ENCODE results near the gene PSMD1. TPM values are rescaled to one million over a fixed set of nuclear protein-coding genes. Genes with fewer than 3 reads are reported as not detected.
"Not testable (repeated sequence)": the region's sequence is repeated elsewhere in the genome, so short reads cannot be mapped to it uniquely, and the experiment has no call there.

Gene PSMD1
- total RNA-seq, 1 experiment from 2014 or later = 73.5 TPM

DNA sequence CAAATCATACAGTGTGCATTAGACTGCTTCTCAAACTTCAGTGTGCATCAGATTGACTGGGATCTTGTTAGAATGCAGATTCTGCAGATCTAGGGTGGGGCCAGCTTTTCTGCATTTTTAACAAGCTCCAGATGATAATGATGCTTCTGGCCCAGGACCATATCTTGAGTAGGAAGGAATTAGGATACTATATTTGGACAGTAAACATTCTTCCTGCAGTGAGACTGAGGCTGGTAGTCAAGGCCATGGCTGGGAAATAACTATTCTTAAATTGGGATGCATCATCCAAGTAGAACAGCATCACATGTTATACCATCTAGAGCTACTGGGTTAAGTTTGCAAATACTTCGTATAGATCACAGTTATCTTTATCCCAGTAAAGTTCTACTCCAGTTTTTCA, 113.4 kb downstream of the PSMD1 start:
- no peak for DNase-seq (ENCODE audit: low spot score)
- in situ Hi-C loops (cut with HindIII; ENCODE audit: low sequenced_read_pairs) = no loop called here

DNA sequence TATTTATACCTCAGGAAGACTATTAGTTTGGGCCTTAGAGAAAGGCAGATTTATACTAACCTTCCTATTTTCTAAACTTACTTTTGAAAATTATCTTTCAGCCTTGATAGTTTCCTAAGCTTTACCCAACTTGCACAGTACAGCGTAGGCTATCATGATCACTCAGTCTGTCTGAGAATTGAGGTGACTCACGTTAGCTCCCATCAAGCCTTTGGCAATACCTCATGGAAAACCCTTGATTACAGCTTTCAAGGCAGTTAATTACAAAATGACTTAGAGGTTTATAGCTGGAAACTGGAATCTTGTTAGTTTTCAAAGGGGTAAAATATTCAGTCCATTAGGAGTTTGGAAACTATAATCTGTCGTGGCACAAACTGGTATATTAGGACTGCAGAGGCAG, 115.4 kb downstream of the PSMD1 start:
- DNase-seq (ENCODE audit: low spot score) = no peak
- in situ Hi-C loops (cut with HindIII; ENCODE audit: low sequenced_read_pairs) = no loop called here

DNA sequence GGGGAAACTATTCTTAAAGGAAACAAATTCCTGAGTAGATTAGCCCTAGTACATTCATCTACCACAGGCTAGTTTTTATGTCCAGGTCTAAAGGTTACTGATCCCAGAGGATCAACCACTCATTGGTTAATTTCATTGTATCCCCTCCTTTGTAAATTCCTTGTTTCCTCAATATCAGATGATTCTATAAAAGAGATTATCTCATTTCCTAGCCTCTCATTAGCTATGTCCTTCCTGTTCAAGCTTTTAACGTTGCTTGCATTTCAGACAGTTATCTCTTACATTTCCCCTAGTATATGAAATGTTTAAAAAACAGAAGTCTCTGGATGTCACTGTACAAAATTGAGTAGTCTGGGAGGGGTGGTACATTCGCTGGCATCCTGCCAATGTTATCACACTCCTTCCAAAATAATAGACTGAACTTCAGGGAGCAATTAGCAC, 117.6 kb downstream of the PSMD1 start:
- in situ Hi-C loops (cut with HindIII; ENCODE audit: low sequenced_read_pairs) = no loop called here
- peak; percentile 27 for DNase-seq (ENCODE audit: low spot score)

DNA sequence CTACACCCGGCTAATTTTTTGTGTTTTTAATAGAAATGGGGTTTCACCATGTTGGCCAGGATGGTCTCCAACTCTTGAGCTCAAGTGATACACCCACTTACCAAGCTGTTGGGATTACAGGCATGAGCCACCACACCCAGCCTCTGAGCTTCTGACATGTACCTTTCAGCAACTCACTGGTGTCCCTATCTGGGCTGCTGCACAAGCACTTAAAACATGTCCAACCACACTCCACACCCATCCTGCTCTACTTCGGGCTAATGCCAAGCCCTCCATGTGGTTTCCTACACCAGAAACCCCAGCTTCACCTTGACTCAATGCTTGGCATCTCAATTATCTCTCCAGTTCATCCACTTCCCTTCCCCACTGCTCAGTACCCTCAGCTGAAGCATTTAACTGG, 119.4 kb downstream of the PSMD1 start:
- no peak for DNase-seq (ENCODE audit: low spot score)
- in situ Hi-C loops (cut with HindIII; ENCODE audit: low sequenced_read_pairs) = no loop called here

DNA sequence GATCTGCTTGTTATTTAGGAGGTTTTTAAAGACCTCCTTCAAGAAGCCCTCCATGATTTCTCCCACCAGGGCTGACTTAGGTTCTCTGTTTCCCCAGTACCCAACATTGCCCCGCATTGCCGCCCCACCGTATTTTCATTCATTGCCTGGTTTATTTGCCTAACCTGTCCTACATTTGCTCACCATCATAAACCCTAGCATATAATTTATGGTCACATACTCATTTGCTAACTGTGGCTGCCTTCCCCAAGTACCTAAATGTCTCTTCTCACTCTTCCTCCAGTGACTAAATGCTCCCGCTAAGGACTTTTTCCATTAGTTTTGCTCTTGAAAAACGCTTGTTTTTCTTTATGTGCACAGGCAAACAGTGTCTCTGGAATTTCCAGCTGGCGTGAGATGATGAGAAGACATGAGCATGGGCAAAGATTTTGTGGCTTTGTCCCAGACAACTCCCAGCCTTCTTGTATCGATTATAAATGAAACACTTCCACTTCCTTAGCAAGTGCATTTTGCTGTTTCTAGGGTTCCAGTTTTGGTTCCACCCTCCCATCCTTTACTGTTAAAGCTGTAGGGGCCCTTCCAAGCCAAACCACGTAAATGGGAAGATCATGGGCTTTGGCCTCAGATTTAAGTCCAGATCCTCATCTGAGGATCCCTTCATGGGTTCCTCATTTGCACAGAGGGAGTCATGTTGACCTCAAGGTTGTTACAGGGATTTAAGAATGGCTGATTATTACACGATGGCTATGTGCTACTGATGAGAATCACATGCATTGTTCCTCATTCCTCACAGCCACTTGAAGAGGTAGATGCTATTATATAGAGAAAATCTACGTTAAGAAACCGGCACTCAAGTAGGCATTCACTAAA, 120.7 kb downstream of the PSMD1 start:
- in situ Hi-C loops (cut with HindIII; ENCODE audit: low sequenced_read_pairs) = no loop called here
- no peak for DNase-seq (ENCODE audit: low spot score)

DNA sequence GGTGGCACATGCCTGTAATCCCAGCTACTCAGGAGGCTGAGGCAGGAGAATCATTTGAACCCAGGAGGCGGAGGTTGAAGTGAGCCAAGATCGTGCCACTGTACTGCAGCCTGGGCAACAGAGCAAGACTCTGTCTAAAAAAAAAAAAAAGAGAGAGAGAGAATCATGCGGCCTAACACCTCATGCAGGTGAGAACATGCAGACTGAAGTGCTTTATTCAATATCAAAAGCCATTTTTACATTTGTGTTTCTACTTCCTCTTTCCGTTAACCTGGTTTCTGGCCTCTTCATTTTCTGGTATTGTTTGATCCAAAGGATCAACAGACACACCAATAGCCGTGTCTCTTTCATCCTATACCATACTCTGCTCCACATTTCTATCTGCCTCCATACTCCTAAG, 122.1 kb downstream of the PSMD1 start:
- not testable (repeated sequence) for DNase-seq (ENCODE audit: low spot score)

DNA sequence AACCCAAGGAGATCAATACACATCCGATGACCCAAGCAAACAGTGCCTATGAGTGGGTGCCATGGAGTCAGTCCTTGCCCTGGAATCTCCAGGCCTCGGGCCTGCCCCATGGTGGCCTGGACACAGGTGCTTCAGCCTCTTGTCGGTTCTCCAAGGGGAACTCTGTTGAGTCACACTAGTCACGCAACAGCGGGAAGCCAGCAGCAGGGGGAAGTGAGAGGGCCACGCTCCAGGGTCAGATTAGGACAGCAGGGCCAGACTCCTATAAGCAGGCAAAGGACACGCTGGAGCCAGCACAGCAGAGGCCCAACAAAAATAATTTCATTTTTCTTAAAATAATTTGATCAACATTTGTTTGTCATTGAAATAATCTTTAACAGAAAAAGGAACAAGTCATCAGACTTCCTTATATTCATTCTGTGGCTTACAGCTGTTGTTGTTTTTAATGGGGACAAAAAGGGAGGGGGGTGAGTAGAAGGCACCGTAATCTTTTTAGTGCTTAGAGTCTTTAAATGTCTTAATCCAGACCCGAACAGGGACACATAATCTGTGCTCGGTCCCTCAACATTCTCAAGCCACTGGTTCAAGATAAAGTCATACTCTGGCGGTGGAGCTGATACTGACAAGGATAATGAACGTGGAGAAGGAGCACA, 125.3 kb downstream of the PSMD1 start:
- DNase-seq (ENCODE audit: low spot score) = no peak

More for the DNA sequence above, 122.1 kb downstream of the PSMD1 start:
- in situ Hi-C loops (cut with HindIII; ENCODE audit: low sequenced_read_pairs) = not testable (repeated sequence)

DNA sequence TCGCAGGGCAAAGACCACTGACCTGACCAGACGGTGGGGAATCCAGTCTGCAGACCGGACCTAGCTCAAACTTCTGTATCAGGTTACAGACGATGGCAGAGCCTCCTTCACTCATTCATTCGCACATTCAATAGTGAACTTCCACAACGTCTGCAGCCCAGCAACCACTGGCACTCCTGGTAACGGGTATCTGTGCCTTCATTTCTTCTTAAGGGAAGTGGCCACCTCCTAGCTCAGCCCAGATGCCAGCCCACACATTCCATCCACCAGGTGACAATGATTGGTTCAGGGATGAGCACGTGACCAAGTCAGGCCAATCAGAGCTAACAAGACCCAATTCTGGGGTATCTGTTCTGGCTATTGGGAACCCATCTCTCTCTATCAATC, 125.8 kb downstream of the PSMD1 start:
- DNase-seq (ENCODE audit: low spot score) = peak; percentile 40
- in situ Hi-C loops (cut with HindIII; ENCODE audit: low sequenced_read_pairs) = no loop called here

More for the DNA sequence above, 125.3 kb downstream of the PSMD1 start:
- in situ Hi-C loops (cut with HindIII; ENCODE audit: low sequenced_read_pairs) = no loop called here

DNA sequence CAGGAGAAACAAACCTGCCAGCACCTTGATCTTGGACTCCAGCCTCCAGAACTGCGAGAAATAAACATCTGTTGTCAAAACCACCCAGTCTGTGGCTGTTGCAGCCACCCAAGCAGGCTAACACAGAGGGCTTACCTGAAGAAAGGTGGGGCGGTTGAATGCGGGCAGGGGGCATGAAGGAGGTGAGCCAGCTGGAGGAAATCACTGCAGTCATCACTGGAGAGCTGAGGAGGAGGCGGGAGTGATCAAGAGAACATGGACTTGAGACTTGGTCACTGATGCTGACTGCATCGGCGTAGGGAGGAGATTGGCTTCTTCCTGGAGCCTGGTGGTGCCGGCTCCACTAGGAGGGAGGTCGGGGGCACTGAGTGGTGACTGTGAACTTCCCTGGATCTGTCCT, 127.2 kb downstream of the PSMD1 start:
- in situ Hi-C loops (cut with HindIII; ENCODE audit: low sequenced_read_pairs) = no loop called here
- DNase-seq (ENCODE audit: low spot score) = no peak

DNA sequence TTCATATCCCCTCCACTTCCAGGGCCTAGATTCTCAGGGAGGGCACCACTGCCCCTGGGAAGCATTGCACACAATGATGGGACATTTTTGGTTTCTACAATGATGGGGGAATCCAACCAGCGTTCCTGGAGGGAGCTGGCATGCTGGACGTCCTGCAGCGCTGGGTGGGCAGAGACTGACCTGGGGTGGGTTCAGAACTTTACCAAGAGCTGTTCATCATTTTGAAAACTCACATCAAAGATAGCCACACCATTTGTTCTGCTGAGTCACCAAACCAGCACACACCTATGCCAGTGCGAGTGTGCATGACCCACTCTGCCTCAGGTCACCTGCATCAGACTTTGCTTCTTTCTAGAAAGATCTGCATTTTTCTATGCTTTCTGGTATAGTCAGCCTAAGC, 127.7 kb downstream of the PSMD1 start:
- in situ Hi-C loops (cut with HindIII; ENCODE audit: low sequenced_read_pairs) = no loop called here
- no peak for DNase-seq (ENCODE audit: low spot score)

DNA sequence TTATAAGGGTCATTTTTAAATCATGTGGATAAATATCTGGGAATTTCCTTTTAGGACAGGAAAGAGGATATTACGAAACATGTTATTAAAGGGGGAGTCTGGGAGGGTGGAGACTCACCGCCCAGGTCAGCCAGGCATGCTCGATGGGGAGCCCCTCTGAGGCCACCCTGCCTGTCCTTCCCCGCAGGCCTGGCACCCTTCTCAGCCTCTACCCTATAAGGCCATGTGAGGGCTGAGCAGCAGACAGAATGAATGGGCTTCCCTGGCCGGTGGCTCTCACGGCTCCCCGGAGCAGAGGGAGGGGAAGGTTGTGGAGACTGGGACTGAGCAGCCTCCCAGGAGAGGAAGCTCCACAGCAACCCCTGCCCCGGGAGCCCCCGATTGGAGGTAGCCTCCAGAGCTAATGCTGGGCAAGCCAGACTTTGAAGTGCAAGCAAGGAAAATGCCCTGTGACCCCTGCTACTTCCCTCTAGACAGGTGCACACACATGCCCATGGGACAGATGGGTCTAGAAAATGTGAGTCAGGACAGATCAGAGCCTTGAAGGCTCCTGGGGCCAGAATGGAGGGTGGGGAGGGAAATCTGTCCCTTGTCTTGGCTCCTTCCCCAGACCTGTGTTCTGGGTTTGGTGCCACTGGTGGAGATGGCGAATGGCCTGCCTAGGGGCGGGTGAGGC, 128.5 kb downstream of the PSMD1 start:
- DNase-seq (ENCODE audit: low spot score) = no peak

DNA sequence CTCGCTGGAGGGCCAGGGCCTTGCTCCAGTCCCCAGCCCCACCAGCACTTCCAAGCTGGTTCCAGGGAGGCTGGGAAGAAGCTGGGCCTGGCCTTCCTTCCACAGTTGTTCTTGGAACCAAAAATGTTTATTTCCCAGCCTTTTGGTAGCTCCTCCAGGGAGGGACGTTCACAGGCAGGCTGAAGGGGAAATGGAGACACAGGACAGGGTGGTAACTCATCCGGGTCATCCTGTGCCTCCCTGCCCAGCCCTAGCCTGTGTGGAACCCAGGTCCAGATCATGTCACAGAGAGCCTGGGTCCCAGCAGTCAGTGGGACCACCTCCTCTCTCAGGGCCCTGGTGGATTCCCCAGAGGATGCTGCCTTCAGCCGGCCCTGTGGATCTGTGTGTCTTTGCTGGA, 129.2 kb downstream of the PSMD1 start:
- in situ Hi-C loops (cut with HindIII; ENCODE audit: low sequenced_read_pairs) = no loop called here
- no peak for DNase-seq (ENCODE audit: low spot score)

More for the DNA sequence above, 128.5 kb downstream of the PSMD1 start:
- in situ Hi-C loops (cut with HindIII; ENCODE audit: low sequenced_read_pairs) = no loop called here

DNA sequence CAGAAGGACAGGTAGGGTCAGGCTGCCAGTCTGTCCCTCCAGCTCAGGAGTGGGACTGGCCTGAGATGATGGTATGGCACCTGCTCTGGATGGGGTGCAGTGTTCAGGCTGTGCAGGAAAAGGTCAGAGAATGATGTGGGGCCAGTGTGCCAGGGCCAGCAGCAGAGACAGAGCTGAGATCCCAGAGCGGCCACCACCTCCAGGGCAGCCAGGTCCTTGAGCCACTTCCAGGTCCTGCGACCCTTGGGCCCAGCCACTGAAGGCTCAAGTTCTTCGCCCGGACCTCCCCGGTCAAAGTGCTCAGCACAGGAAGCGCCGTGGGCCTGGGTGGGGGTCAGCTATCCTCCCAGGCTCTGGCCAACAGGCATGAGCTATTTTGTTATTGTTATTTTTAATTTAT, 129.7 kb downstream of the PSMD1 start:
- no peak for DNase-seq (ENCODE audit: low spot score)
- in situ Hi-C loops (cut with HindIII; ENCODE audit: low sequenced_read_pairs) = no loop called here

DNA sequence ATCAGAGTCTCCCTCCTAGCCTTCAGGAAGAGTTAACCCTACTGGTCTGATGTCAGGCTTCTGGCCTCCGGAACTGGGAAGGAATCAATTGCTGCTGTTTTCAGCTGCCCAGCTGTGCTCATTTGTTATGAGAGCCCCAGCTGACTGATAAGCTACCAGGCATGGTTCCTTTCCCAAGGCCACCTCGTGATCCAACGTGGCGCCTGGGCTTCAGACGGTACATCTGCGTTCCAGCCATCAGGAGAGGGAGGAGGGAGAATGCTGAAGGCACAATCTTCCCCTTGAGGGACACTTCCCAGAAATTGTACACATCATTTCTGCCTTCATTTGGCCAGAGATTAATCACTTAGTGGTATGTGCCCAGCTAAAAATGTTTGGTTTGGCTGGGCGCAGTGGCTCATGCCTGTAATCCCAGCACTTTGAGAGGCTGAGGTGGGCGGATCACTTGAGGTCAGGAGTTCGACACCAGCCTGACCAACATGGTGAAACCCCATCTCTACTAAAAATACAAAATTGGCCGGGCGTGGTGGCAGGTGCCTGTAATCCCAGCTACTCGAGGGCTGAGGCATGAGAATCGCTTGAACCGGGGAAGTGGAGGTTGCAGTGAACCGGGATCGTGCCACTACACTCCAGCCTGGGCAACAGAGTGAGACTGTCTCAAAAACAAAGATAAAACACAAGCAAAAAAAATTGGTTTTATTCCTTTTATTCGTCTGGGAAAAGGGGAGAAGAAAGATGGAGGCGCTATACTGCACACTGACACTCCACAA, 131.3 kb downstream of the PSMD1 start:
- DNase-seq (ENCODE audit: low spot score) = no peak

DNA sequence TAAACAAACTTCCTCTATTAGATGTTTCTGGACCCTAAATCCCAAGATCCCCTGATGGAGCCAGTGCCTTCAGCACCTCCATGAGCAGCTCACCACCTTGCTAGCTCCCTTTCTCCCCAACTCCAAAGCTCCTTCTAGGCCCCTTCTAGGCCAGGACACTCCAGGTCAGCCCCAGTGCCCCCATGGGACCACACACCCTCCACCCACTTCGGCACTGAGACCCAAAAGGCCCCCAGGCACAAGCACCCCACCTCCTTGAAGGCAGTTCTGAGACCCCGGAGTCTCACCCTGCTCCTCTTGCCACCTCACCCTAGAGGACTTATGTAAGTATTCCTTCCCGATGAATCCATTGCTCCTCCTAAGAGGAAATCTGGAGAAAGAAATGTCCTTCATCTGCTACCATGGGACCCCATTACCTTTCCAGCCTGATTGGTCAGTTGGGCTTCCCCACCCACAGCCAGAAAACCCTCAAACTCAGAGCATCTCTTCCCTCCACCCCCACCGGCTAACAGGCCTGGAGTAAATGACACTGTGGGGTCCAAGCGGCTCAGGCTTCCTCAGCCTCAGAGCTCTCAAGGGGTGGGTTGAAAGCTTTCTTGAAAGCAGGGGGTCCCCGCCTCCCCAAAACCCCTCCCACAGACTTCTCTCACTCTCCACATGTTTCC, 132.0 kb downstream of the PSMD1 start:
- in situ Hi-C loops (cut with HindIII; ENCODE audit: low sequenced_read_pairs) = no loop called here

More for the DNA sequence above, 131.3 kb downstream of the PSMD1 start:
- in situ Hi-C loops (cut with HindIII; ENCODE audit: low sequenced_read_pairs) = no loop called here

DNA sequence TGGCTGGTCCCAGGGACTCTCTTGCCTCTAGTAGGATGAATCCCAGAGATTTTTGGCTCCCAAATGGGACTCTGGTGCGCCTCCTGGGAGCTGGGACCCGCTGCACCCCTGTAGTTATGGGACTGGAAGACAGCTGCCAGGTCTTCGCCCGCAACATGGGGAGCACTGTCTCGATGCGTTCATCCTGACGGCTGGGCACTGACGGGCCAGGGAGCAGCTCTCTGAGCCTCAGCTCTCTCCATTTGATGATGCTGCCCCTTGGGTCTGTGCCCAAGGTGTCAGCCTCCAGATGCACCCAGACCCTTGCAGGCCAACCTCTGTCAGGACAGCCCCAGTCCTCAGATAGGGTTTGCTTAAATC, 132.5 kb downstream of the PSMD1 start:
- in situ Hi-C loops (cut with HindIII; ENCODE audit: low sequenced_read_pairs) = no loop called here
- no peak for DNase-seq (ENCODE audit: low spot score)

More for the DNA sequence above, 132.0 kb downstream of the PSMD1 start:
- DNase-seq (ENCODE audit: low spot score) = no peak

DNA sequence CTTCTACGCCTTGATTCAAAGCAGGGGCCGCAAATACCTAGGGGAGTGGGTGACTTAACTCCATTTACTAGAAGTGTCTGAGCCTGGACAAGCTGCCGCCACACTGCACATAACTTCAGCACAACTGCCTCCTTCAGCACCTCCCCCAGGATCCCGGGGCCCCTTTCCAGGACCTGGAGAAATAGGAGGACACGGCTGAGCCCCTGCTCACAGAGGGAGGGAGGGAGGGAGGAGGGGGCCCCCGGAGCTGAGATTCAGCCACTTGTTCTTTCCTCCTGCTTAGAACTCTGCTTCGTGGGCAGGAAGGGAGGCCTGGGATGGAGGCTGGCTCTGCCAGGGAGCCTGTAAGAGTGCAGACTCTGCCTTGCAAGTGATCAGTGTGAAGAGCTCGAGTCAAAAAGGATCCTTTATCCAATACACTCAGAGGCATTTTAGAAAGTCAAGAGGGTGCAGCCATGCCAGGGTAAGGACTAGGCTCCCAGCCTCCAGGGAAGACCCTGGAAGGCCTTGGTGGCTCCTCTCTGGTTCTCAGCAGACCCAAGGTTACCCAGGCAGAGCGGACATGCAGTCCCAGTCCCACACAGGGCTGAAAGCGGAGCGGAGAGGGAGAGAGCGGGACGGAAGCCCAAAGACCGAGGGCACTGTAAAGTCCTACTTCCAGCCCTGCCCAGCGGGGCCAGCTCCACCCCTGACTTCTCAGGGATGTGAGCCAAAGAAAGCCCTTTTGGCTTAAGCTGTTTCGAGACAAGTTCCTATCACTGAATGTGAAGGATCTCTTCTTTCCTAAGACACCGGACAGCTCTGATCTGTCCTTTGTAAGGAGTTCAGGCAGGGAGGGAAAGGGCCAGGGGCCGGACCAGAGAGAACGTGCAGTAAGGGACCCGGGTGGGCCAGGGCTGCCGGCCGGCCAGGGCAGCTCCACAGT, 133.2 kb downstream of the PSMD1 start:
- in situ Hi-C loops (cut with HindIII; ENCODE audit: low sequenced_read_pairs) = no loop called here

More for the DNA sequence above, 133.2 kb downstream of the PSMD1 start:
- peak; percentile 45 for DNase-seq (ENCODE audit: low spot score)

All from G401 (cell line).